ENCODE measurements around the gene SLC1A1. TPM values are rescaled to one million over a fixed set of nuclear protein-coding genes. Genes with fewer than 3 reads are reported as not detected.

SLC1A1 gene
- total and polyA plus RNA-seq, 2 experiments from 2014 or later = 3.7 to 8.2 TPM

DNA sequence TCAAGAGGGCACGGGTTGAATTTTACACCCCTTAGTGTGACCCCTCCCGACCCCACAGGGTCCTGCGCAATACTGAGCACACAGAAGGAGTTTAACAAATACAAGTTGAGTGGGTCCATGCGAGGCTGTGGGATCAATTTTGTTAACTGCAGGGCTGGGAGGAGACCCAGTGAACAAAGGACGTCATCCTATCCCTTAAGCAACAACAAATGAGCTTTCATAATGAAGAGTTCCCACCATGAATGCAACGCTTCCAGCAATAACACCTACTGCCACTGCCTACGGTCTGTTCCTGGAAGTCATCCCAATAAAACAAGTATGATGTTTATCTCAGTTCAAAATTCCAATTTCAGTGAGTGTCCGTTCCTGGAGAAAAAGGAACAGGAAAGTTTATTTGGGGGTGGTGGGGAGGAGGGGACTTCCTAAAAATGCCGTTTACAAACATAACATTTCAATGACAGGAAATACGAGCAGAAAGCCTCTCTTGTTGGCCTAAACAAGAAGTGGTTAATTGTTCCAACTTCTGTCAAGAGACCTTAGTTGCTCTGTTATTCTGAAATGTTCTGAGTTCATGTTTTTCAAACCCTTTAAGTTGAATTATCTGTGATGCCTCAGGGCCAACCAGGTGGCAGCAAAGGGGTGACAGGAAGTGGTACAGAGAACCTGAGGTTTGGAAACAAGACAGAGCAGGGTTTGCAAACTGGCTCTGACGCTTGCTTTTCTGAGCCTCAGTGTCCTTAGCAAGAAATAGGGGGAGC is 106.1 kb downstream of the SLC1A1 start (continued):
- TF ChIP-seq, protein P1, sequence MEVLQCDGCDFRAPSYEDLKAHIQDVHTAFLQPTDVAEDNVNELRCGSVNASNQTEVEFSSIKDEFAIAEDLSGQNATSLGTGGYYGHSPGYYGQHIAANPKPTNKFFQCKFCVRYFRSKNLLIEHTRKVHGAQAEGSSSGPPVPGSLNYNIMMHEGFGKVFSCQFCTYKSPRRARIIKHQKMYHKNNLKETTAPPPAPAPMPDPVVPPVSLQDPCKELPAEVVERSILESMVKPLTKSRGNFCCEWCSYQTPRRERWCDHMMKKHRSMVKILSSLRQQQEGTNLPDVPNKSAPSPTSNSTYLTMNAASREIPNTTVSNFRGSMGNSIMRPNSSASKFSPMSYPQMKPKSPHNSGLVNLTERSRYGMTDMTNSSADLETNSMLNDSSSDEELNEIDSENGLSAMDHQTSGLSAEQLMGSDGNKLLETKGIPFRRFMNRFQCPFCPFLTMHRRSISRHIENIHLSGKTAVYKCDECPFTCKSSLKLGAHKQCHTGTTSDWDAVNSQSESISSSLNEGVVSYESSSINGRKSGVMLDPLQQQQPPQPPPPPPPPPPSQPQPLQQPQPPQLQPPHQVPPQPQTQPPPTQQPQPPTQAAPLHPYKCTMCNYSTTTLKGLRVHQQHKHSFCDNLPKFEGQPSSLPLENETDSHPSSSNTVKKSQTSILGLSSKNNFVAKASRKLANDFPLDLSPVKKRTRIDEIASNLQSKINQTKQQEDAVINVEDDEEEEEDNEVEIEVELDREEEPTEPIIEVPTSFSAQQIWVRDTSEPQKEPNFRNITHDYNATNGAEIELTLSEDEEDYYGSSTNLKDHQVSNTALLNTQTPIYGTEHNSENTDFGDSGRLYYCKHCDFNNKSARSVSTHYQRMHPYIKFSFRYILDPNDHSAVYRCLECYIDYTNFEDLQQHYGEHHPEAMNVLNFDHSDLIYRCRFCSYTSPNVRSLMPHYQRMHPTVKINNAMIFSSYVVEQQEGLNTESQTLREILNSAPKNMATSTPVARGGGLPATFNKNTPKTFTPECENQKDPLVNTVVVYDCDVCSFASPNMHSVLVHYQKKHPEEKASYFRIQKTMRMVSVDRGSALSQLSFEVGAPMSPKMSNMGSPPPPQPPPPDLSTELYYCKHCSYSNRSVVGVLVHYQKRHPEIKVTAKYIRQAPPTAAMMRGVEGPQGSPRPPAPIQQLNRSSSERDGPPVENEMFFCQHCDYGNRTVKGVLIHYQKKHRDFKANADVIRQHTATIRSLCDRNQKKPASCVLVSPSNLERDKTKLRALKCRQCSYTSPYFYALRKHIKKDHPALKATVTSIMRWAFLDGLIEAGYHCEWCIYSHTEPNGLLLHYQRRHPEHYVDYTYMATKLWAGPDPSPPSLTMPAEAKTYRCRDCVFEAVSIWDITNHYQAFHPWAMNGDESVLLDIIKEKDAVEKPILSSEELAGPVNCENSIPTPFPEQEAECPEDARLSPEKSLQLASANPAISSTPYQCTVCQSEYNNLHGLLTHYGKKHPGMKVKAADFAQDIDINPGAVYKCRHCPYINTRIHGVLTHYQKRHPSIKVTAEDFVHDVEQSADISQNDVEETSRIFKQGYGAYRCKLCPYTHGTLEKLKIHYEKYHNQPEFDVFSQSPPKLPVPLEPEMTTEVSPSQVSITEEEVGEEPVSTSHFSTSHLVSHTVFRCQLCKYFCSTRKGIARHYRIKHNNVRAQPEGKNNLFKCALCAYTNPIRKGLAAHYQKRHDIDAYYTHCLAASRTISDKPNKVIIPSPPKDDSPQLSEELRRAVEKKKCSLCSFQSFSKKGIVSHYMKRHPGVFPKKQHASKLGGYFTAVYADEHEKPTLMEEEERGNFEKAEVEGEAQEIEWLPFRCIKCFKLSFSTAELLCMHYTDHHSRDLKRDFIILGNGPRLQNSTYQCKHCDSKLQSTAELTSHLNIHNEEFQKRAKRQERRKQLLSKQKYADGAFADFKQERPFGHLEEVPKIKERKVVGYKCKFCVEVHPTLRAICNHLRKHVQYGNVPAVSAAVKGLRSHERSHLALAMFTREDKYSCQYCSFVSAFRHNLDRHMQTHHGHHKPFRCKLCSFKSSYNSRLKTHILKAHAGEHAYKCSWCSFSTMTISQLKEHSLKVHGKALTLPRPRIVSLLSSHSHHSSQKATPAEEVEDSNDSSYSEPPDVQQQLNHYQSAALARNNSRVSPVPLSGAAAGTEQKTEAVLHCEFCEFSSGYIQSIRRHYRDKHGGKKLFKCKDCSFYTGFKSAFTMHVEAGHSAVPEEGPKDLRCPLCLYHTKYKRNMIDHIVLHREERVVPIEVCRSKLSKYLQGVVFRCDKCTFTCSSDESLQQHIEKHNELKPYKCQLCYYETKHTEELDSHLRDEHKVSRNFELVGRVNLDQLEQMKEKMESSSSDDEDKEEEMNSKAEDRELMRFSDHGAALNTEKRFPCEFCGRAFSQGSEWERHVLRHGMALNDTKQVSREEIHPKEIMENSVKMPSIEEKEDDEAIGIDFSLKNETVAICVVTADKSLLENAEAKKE (CRISPR knock-in tag; IDR thresholded peaks at IDR 0.05) = no peak
- TF ChIP-seq, protein P2, sequence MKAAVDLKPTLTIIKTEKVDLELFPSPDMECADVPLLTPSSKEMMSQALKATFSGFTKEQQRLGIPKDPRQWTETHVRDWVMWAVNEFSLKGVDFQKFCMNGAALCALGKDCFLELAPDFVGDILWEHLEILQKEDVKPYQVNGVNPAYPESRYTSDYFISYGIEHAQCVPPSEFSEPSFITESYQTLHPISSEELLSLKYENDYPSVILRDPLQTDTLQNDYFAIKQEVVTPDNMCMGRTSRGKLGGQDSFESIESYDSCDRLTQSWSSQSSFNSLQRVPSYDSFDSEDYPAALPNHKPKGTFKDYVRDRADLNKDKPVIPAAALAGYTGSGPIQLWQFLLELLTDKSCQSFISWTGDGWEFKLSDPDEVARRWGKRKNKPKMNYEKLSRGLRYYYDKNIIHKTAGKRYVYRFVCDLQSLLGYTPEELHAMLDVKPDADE (IDR thresholded peaks at IDR 0.05) = no peak

DNA sequence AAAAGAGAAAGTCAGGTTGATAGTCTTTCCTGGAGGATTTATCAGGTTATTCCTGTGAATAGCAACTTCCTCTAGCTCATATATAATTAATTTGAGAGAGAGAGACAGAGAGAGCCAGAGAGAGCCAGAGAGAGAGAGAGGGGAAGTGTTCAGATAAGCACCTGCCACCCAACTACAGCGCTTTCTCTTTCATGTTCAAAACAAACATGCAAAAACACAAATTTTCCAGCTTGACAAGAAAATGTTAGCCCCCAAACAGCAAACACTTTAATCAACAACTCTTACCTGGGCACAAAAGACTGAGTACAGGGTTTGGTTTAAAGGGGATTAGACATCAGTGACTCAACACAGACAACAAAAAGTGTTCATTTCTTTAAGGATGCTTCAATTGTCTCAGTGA is 110.1 kb downstream of the SLC1A1 start:
- H4K20me1 ChIP-seq (replicated peaks; ENCODE audit: insufficient read depth) = no peaks in the 10 kb centered on the region
- H3K4me1 ChIP-seq (ENCODE audit: insufficient read depth) = peaks cover 20% of the 10 kb centered on the region
- no peaks in the 10 kb centered on the region for H3K27me3 ChIP-seq (ENCODE audit: insufficient read depth)
- H3K27me3 Mint-ChIP-seq (ENCODE audit: insufficient read depth, low read depth, poor library complexity) = no peaks in the 10 kb centered on the region
- H3K4me1 Mint-ChIP-seq = peaks cover 15% of the 10 kb centered on the region
- no peak overlapping the region for H3K4me3 ChIP-seq
- DNase-seq (ENCODE audit: low spot score) = no peak
- TF ChIP-seq JUNB (IDR thresholded peaks at IDR 0.05; ENCODE audit: unreplicated experiment) = no peak
- TF ChIP-seq, protein P2 (IDR thresholded peaks at IDR 0.05) = no peak
- TF ChIP-seq CREB1 (CRISPR knock-in tag; IDR thresholded peaks at IDR 0.05; ENCODE audit: low read depth) = no peak
- TF ChIP-seq, protein P3, sequence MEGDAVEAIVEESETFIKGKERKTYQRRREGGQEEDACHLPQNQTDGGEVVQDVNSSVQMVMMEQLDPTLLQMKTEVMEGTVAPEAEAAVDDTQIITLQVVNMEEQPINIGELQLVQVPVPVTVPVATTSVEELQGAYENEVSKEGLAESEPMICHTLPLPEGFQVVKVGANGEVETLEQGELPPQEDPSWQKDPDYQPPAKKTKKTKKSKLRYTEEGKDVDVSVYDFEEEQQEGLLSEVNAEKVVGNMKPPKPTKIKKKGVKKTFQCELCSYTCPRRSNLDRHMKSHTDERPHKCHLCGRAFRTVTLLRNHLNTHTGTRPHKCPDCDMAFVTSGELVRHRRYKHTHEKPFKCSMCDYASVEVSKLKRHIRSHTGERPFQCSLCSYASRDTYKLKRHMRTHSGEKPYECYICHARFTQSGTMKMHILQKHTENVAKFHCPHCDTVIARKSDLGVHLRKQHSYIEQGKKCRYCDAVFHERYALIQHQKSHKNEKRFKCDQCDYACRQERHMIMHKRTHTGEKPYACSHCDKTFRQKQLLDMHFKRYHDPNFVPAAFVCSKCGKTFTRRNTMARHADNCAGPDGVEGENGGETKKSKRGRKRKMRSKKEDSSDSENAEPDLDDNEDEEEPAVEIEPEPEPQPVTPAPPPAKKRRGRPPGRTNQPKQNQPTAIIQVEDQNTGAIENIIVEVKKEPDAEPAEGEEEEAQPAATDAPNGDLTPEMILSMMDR (conservative IDR thresholded peaks at IDR 0.05; ENCODE audit: low read depth in 2 of 2) = no peak
- TF ChIP-seq, protein P4, sequence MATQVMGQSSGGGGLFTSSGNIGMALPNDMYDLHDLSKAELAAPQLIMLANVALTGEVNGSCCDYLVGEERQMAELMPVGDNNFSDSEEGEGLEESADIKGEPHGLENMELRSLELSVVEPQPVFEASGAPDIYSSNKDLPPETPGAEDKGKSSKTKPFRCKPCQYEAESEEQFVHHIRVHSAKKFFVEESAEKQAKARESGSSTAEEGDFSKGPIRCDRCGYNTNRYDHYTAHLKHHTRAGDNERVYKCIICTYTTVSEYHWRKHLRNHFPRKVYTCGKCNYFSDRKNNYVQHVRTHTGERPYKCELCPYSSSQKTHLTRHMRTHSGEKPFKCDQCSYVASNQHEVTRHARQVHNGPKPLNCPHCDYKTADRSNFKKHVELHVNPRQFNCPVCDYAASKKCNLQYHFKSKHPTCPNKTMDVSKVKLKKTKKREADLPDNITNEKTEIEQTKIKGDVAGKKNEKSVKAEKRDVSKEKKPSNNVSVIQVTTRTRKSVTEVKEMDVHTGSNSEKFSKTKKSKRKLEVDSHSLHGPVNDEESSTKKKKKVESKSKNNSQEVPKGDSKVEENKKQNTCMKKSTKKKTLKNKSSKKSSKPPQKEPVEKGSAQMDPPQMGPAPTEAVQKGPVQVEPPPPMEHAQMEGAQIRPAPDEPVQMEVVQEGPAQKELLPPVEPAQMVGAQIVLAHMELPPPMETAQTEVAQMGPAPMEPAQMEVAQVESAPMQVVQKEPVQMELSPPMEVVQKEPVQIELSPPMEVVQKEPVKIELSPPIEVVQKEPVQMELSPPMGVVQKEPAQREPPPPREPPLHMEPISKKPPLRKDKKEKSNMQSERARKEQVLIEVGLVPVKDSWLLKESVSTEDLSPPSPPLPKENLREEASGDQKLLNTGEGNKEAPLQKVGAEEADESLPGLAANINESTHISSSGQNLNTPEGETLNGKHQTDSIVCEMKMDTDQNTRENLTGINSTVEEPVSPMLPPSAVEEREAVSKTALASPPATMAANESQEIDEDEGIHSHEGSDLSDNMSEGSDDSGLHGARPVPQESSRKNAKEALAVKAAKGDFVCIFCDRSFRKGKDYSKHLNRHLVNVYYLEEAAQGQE (IDR thresholded peaks at IDR 0.05; ENCODE audit: unreplicated experiment) = no peak
- TF ChIP-seq EZH2phosphoT487 (IDR thresholded peaks at IDR 0.05; ENCODE audit: unreplicated experiment) = no peak
- TF ChIP-seq ZNF114 (CRISPR knock-in tag; IDR thresholded peaks at IDR 0.05) = no peak
- TF ChIP-seq STAT1 (IDR thresholded peaks at IDR 0.05; ENCODE audit: unreplicated experiment) = no peak
- TF ChIP-seq NANOG (IDR thresholded peaks at IDR 0.05; ENCODE audit: borderline replicate concordance) = no peak
- no peaks in the 10 kb centered on the region for H3K9me3 Mint-ChIP-seq
- no peak overlapping the region for H2AFZ ChIP-seq
- no peak overlapping the region for H3K27ac Mint-ChIP-seq
- no peaks in the 10 kb centered on the region for H3K79me2 ChIP-seq (replicated peaks; ENCODE audit: insufficient read depth)
- no peak for ATAC-seq
- no peak overlapping the region for H3K4me3 Mint-ChIP-seq
- no peaks in the 10 kb centered on the region for H3K36me3 ChIP-seq (ENCODE audit: insufficient read depth)
- H3K9me2 ChIP-seq (ENCODE audit: insufficient read depth) = no peaks in the 10 kb centered on the region
- H3F3A ChIP-seq (replicated peaks; ENCODE audit: low read depth) = no peaks in the 10 kb centered on the region
- H3K4me2 ChIP-seq = no peak overlapping the region
- H3K27ac ChIP-seq (ENCODE audit: low read depth) = no peak overlapping the region
- H3K36me3 Mint-ChIP-seq (ENCODE audit: low read depth) = 0 out of 3 replicates have a peak, but pooled peaks cover 3% of the 10 kb centered on the region
